Lung (tissue), 12 donors: ENCODE measurements around the gene ITPR1. TPM values are rescaled to one million over a fixed set of nuclear protein-coding genes. Genes with fewer than 3 reads are reported as not detected.
A peak's percentile ranks its signal among the peaks of the same experiment; 100 is the strongest.

Experiments used
- ATAC-seq: fragments of 200-7000 bp; cut with Tn5 transposase; one replicate; pipeline ENCODE4 v1.9.1; 2020; ENCODE audit warnings: moderate number of reproducible peaks; ENCODE audit not compliant: insufficient read depth, low FRiP score
- DNase-seq, 3 donors: peaks; one replicate each; pipeline ENCODE4 v3.0.0-alpha.2; 2013 to 2017
- H3K27ac ChIP-seq, 2 donors: one replicate each; pipeline ENCODE4 v1.5.1; 2013; ENCODE audit warnings: mild to moderate bottlenecking in 2 of 2, moderate library complexity in 2 of 2, control low read depth in 1 of 2, inconsistent platforms in 1 of 2, low read depth in 1 of 2, low read length in 1 of 2
- H3K27me3 ChIP-seq, 3 donors: one replicate each; pipeline ENCODE4 v1.5.1; 2013; ENCODE audit warnings: low read length in 2 of 3; ENCODE audit not compliant: control insufficient read depth in 3 of 3, insufficient read depth in 3 of 3
- H3K36me3 ChIP-seq, 4 donors: one replicate each; pipeline ENCODE4 v1.5.1; 2013; ENCODE audit warnings: low read length in 4 of 4, mild to moderate bottlenecking in 1 of 4, moderate library complexity in 1 of 4; ENCODE audit not compliant: control insufficient read depth in 4 of 4, insufficient read depth in 4 of 4
- H3K4me1 ChIP-seq, 5 donors: one replicate each; pipeline ENCODE4 v1.5.1; 2013; ENCODE audit warnings: low read length in 5 of 5, mild to moderate bottlenecking in 2 of 5, moderate library complexity in 1 of 5; ENCODE audit not compliant: control insufficient read depth in 5 of 5, insufficient read depth in 5 of 5
- H3K4me3 ChIP-seq: one replicate; pipeline ENCODE4 v1.5.1; 2013; ENCODE audit warnings: mild to moderate bottlenecking, control low read depth, moderate library complexity
- H3K9ac ChIP-seq, 2 donors: one replicate each; pipeline ENCODE4 v1.5.1; 2013; ENCODE audit warnings: low read length in 2 of 2, control low read depth in 1 of 2; ENCODE audit not compliant: insufficient read depth in 1 of 2
- H3K9me3 ChIP-seq, 4 donors: one replicate each; pipeline ENCODE4 v1.5.1; 2013; ENCODE audit warnings: low read length in 3 of 4, mild to moderate bottlenecking in 1 of 4, moderate library complexity in 1 of 4; ENCODE audit not compliant: control insufficient read depth in 4 of 4, insufficient read depth in 3 of 4
- WGBS, 2 donors: extraction: QIAGEN DNeasy Blood & Tissue Kit; methylation state at CpG; one replicate each; pipeline ENCODE4 v1.1.7; 2013; 5-methylcytosine and 5-hydroxymethylcytosine counted together
- polyA plus RNA-seq, 2 donors: library from polyadenylated mRNA; stranded (reverse); fragments of 200-250 nt; gene quantifications; one replicate each; pipeline ENCODE4 v1.2.1, GENCODE V29; 2013
- total RNA-seq, 2 donors: library from RNA; depleted of rRNA in 1 of 2; stranded (reverse); fragments of >200 nt in 1 of 2; gene quantifications; one replicate each; pipeline ENCODE4 v1.2.1, GENCODE V29; 2014 to 2021
- TF ChIP-seq, protein P1 (sequence below): IDR thresholded peaks from 2 replicates; pipeline ENCODE4 v1.5.1; 2012; ENCODE audit warnings: mild to moderate bottlenecking; ENCODE audit errors: control extremely low read depth, extremely low read depth
- donor health status: control.
- donor health status: control.
- donor health status: Bipolar disorder and iron deficiency.
- donor health status: healthy.
- donor health status: DM: yes; HTN: yes; CAD: no.

The ITPR1 gene
- total and polyA plus RNA-seq, 4 donors = 12.4 to 152 (median 44.1) TPM

DNA sequence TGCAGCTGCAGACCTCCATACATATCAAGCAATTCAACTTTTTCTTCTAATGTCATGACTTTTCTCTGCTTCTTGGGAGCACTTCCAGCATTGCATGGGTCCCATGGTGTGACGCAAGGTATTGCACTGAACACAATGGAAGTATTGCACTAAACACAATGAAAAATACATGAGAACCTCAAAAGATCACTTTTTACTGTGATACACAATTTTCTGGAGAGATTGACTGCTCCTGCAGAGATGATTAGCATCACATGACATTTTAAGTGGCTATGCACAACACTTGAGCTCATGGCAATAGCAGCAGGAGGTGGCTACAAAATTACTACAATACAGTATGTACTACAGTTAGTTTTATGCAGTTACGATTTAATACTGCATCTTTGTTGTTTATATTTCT is 372.6 kb downstream of the ITPR1 start:
- H3K4me1 ChIP-seq = peaks cover 0 to 26% (median 7%) of the 10 kb centered on the region in 5 donors
- ATAC-seq (no peak), DNase-seq (no peak)
- H3K4me3 ChIP-seq = no peak overlapping the region
- no peak overlapping the region for H3K9ac ChIP-seq
- TF ChIP-seq, protein P1, sequence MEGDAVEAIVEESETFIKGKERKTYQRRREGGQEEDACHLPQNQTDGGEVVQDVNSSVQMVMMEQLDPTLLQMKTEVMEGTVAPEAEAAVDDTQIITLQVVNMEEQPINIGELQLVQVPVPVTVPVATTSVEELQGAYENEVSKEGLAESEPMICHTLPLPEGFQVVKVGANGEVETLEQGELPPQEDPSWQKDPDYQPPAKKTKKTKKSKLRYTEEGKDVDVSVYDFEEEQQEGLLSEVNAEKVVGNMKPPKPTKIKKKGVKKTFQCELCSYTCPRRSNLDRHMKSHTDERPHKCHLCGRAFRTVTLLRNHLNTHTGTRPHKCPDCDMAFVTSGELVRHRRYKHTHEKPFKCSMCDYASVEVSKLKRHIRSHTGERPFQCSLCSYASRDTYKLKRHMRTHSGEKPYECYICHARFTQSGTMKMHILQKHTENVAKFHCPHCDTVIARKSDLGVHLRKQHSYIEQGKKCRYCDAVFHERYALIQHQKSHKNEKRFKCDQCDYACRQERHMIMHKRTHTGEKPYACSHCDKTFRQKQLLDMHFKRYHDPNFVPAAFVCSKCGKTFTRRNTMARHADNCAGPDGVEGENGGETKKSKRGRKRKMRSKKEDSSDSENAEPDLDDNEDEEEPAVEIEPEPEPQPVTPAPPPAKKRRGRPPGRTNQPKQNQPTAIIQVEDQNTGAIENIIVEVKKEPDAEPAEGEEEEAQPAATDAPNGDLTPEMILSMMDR = no peak
- no peak overlapping the region for H3K27ac ChIP-seq
- no peaks in the 10 kb centered on the region for H3K27me3 ChIP-seq
- H3K9me3 ChIP-seq = peaks cover 0 to 4% (median under 1%) of the 10 kb centered on the region in 4 donors
- no peaks in the 10 kb centered on the region for H3K36me3 ChIP-seq
- WGBS, 2 donors = 61 to 73% methylated on average over 2 of the region's 2 CpGs

DNA sequence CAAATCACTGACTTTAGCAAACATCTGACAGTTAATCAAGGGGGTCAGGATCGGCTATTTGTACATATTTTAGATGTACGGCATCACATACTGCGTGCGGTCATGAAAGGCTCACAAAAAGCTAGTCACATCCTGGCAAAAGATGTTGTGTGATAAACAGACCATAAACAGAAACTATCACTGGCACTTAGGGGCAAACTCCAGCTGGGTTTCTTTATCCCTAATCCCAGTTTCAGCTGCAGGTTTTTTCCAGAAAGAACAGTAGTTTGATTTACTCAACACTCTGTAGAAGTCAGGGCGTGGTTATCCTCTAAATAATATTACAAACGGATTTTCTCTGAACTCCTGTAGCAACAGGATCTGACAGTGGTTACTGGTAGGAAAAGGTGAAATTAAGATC is 373.7 kb downstream of the ITPR1 start:
- H3K36me3 ChIP-seq = no peaks in the 10 kb centered on the region
- DNase-seq = peak; percentile 66 to 89 (median 82)
- peak overlapping the region in 1 of 2 donors; percentile 34 for H3K9ac ChIP-seq
- WGBS, 2 donors = 45 to 51% methylated on average over 6 of the region's 6 CpGs
- H3K4me1 ChIP-seq = peaks cover 0 to 26% (median 7%) of the 10 kb centered on the region in 5 donors
- TF ChIP-seq, protein P1 = no peak
- peaks cover 0 to under 1% (median 0%) of the 10 kb centered on the region in 4 donors for H3K9me3 ChIP-seq
- H3K27me3 ChIP-seq = no peaks in the 10 kb centered on the region
- H3K4me3 ChIP-seq = no peak overlapping the region
- ATAC-seq = no peak
- H3K27ac ChIP-seq = peak overlapping the region; percentile 1 to 79

DNA sequence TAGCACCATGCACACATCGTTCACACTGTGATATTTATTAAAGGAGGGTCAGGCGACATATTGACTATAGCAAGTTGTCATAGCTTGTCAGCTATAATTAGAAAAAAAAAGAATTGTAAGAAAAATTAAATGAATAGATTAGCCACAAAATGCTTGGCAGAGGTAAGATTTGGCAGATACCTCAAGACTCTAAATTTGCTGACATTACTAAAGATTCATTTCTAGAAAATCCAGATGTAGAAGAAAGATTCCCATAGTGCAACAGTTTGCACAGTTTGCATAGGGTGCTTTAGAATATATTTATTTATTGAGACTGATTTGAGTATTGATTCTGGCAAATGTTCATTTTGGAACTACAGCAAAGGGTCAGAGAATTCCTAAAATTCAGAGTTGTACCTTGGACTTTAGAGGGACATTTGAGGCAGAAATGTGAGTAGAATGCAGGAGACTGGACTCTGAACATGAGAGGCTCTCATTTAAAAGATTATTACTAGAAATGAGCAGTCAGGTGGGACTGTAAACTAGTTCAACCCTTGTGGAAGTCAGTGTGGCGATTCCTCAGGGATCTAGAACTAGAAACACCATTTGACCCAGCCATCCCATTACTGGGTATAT is 384.1 kb downstream of the ITPR1 start:
- Histone ChIP-seq H3K27me3 (no peaks in the 10 kb centered on the region), H3K9me3 (no peaks in the 10 kb centered on the region), H3K9ac (no peak overlapping the region), H3K36me3 (no peaks in the 10 kb centered on the region), H3K4me3 (no peak overlapping the region), H3K4me1 (no peaks in the 10 kb centered on the region), H3K27ac (no peak overlapping the region)
- 92 to 95% methylated on average over 3 of the region's 3 CpGs for WGBS, 2 donors
- no peak for DNase-seq
- TF ChIP-seq, protein P1 = no peak
- ATAC-seq = no peak

DNA sequence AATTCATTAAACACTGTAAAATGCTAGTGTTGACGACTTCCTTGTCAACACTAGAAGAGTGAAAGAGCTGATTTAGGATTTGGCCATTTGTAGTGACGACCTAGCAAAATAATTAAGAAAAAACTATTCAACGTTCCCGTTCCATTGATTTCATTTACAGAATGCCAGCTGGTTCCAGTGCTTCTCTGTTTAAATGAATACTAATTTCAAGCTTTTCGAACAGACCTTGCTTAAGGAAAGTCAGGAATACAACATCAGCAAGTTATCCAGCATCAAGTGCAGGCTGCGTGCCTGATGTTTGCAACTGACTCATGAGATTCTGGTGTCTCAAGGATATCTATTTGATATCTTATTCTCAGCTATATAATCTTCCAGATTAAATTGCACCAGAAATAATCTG is 387.7 kb downstream of the ITPR1 start:
- ATAC-seq (no peak), DNase-seq (no peak)
- Histone ChIP-seq H3K36me3 (no peaks in the 10 kb centered on the region), H3K9me3 (no peaks in the 10 kb centered on the region), H3K4me3 (no peak overlapping the region), H3K9ac (no peak overlapping the region), H3K4me1 (no peaks in the 10 kb centered on the region), H3K27ac (no peak overlapping the region), H3K27me3 (no peaks in the 10 kb centered on the region)
- TF ChIP-seq, protein P1 = no peak
- WGBS, 2 donors = 90 to 92% methylated on average over 6 of the region's 6 CpGs
